ENCODE results near the gene MTCL3.
"Not testable (repeated sequence)": the region's sequence is repeated elsewhere in the genome, so short reads cannot be mapped to it uniquely, and the experiment has no call there.

The MTCL3 gene

GRCh38 chr6:127464161-127464880 is 54.8 kb downstream of the MTCL3 start:
- DNase-seq, result no peak

GRCh38 chr6:127463056-127463455 is 56.1 kb downstream of the MTCL3 start:
- no peak for DNase-seq

GRCh38 chr6:127462376-127462775 is 56.8 kb downstream of the MTCL3 start:
- DNase-seq, result no peak

GRCh38 chr6:127460465-127460864 is 58.7 kb downstream of the MTCL3 start:
- DNase-seq, result no peak

- no peak for DNase-seq
Measured at GRCh38 chr6:127459231-127459641, 59.9 kb downstream of the MTCL3 start, which contains the start of gene KIAA0408. TSS of gene KIAA0408 (minus strand) at chr6:127459389. CDS start at chr6:127453981, 5,408 bp downstream.

- DNase-seq, result no peak
Measured at GRCh38 chr6:127458817-127459216, 60.3 kb downstream of the MTCL3 start.

- no peak for DNase-seq
Measured at GRCh38 chr6:127458222-127458621, 60.9 kb downstream of the MTCL3 start.

- no peak for DNase-seq
Measured at GRCh38 chr6:127457456-127458064, 61.6 kb downstream of the MTCL3 start.

GRCh38 chr6:127456465-127456864 is 62.7 kb downstream of the MTCL3 start:
- DNase-seq, result no peak

GRCh38 chr6:127453845-127454619 is 65.1 kb downstream of the MTCL3 start:
- no peak for DNase-seq

GRCh38 chr6:127452803-127453202 is 66.3 kb downstream of the MTCL3 start:
- no peak for DNase-seq

- DNase-seq, result no peak
Measured at GRCh38 chr6:127451388-127451787, 67.7 kb downstream of the MTCL3 start.

- DNase-seq, result no peak
Measured at GRCh38 chr6:127447780-127448179, 71.4 kb downstream of the MTCL3 start.

- no peak for DNase-seq
Measured at GRCh38 chr6:127446356-127446755, 72.8 kb downstream of the MTCL3 start.

GRCh38 chr6:127441881-127442280 is 77.3 kb downstream of the MTCL3 start:
- no peak for DNase-seq

GRCh38 chr6:127439718-127440117 is 79.4 kb downstream of the MTCL3 start:
- no peak for DNase-seq

GRCh38 chr6:127436578-127437110 is 82.5 kb downstream of the MTCL3 start:
- no peak for DNase-seq

- no peak for DNase-seq
Measured at GRCh38 chr6:127435626-127436220, 83.4 kb downstream of the MTCL3 start.

- no peak for DNase-seq
Measured at GRCh38 chr6:127434651-127435050, 84.5 kb downstream of the MTCL3 start.

- DNase-seq, result not testable (repeated sequence)
Measured at GRCh38 chr6:127428562-127428961, 90.6 kb downstream of the MTCL3 start.

- DNase-seq, result no peak
Measured at GRCh38 chr6:127423921-127424320, 95.2 kb downstream of the MTCL3 start.
